Naive B cell (primary cell): ENCODE data around the gene C16orf95. TPM values are rescaled to one million over a fixed set of nuclear protein-coding genes. Genes with fewer than 3 reads are reported as not detected.

Experiments used
- polyA plus RNA-seq, 6 donors: library from polyadenylated mRNA; unstranded; fragments of 300-500 nt; fragmentation: Illumina TruSeq; gene quantifications; one replicate each; pipeline ENCODE4 v1.2.3, GENCODE V29; 2021; ENCODE audit warnings: low read depth in 6 of 6

Gene C16orf95
- polyA plus RNA-seq, 6 donors from 2014 or later, result 1.4 to 3.6 (median 2.2) TPM

Other genes with a start within 250 kb of the C16orf95 start
- 10 to 100 TPM in 5 of 6 donors, 1 to 10 TPM in 1; 7.5 to 23.9 (median 15.1) TPM for gene FBXO31, start 66.4 kb upstream of the C16orf95 start, polyA plus RNA-seq
- gene MAP1LC3B, start 74.9 kb upstream of the C16orf95 start, polyA plus RNA-seq, result 100 to 1,000 TPM; 142 to 196 (median 164) TPM
- under 1 TPM in 5 of 6 donors, not detected in 1; 0.03 to 0.31 (median 0.20) TPM for gene ZCCHC14, start 175.6 kb upstream of the C16orf95 start, polyA plus RNA-seq